Measurements from ENCODE around the gene BDH1. TPM values are rescaled to one million over a fixed set of nuclear protein-coding genes. Genes with fewer than 3 reads are reported as not detected.
"Not testable (repeated sequence)": the region's sequence is repeated elsewhere in the genome, so short reads cannot be mapped to it uniquely, and the experiment has no call there.

BDH1 gene
- total RNA-seq, 2 donors from 2014 or later: 4.0 to 48.3 TPM

DNA sequence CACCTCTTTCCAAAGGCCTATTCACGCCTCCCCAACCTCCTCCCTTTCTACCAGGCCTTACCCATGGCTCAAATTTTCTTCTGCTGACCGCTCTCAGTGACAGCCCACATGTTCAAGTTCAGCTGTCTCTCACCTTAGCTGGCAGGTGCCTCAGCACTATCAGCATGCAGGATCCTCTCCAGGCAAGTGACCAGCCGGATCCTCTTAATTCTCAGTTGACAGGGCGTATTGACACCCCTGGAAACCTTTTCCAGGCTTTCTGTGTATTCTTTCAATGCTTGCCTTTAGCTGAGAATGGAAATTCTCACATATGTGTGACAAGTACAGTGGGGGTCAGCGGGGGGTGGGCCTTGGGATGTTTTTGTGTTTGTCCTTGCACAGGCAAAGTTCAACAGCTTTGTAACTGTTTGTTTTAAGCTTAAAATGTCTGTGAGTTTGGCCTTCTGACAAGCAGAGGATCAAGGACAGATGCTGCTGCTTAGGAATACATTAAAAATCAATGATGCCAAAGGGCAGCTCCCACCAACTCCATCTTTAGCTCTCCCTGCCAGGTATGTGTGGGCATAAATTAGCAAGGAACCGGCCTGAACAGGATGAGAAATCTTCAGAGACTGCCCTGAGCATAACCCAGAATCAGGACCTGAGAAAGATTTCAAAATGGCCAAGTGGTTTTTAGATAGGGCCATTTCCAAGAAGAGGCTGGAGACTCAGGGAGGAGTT, 17.4 kb upstream of the BDH1 start:
- H3K4me1 ChIP-seq: no peaks in the 10 kb centered on the region
- TF ChIP-seq, protein P1, sequence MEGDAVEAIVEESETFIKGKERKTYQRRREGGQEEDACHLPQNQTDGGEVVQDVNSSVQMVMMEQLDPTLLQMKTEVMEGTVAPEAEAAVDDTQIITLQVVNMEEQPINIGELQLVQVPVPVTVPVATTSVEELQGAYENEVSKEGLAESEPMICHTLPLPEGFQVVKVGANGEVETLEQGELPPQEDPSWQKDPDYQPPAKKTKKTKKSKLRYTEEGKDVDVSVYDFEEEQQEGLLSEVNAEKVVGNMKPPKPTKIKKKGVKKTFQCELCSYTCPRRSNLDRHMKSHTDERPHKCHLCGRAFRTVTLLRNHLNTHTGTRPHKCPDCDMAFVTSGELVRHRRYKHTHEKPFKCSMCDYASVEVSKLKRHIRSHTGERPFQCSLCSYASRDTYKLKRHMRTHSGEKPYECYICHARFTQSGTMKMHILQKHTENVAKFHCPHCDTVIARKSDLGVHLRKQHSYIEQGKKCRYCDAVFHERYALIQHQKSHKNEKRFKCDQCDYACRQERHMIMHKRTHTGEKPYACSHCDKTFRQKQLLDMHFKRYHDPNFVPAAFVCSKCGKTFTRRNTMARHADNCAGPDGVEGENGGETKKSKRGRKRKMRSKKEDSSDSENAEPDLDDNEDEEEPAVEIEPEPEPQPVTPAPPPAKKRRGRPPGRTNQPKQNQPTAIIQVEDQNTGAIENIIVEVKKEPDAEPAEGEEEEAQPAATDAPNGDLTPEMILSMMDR (IDR thresholded peaks at IDR 0.05): no peak
- H3K27me3 ChIP-seq: no peaks in the 10 kb centered on the region
- no peak overlapping the region for H3K4me3 ChIP-seq
- no peak overlapping the region for H3K27ac ChIP-seq
- no peak for DNase-seq (ENCODE audit: low spot score)
- H3K9me3 ChIP-seq: no peaks in the 10 kb centered on the region
- no peaks in the 10 kb centered on the region for H3K36me3 ChIP-seq

DNA sequence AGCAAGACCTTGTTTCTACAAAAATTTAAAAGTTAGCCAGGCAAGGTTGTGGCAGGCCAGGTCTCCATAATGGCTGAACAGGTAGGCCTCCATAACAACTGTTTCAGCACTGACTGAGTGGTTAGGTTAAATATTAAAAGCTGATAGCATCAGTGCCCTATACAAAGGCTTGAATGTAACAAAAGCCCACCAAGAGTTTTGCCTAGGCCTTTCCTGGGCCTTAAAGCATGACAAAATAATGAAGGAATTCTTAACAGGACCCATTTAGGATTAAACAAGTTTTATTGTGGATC, 16.1 kb upstream of the BDH1 start:
- not testable (repeated sequence) for H3K4me1 ChIP-seq; H3K27ac ChIP-seq; H3K27me3 ChIP-seq; DNase-seq (ENCODE audit: low spot score); H3K4me3 ChIP-seq; H3K36me3 ChIP-seq; H3K9me3 ChIP-seq

DNA sequence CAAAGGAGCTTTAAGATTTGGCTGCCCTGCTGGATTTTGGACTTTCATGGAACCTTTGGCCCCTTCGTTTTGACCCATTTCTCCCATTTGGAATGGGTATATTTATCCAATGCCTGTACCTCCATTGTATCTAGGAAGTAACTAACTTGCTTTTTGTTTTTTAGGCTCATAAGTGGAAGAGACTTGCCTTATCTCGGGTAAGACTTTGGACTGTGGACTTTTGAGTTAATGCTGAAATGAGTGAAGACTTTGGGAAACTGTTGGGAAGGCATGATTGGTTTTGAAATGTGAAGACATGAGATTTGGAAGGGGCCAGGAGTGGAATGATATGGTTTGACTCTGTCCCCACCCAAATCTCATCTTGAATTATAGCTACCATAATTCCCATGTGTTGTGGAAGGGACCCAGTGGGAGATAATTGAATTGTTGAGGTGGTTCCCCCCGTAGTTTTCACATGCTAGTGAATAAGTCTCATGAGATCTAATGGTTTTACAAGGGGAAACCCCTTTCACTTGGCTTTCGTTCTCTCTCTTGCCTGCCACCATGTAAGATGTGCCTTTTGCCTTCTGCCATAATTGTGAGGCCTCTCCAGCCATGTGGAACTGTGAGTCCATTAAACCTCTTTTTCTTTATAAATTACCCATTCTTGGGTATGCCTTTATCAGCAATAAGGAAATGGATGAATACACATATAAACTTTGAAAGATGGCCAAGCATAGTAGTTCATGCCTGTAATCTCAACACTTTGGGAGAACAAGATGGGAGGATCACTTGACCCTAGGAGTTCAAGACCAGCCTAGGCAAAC, 15.5 kb upstream of the BDH1 start:
- H3K4me3 ChIP-seq; H3K36me3 ChIP-seq; H3K27me3 ChIP-seq; H3K27ac ChIP-seq; H3K4me1 ChIP-seq; H3K9me3 ChIP-seq; DNase-seq (ENCODE audit: low spot score): not testable (repeated sequence)

DNA sequence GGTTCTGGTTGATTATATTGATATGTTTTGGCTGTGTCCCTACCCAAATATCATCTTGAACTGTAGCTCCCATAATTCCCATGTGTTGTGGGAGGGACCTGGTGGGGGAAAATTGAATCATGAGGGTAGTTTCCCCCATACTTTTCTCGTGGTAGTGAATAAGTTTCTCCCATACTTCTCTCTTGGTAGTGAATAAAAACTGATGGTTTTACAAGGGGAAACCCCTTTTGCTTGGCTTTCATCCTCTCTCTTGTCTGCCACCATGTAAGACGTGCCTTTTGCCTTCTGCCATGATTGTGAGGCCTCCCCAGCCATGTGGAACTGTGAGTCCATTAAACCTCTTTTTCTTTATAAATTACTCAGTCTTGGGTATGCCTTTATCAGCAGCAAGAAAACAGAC, 13.7 kb upstream of the BDH1 start:
- H3K9me3 ChIP-seq; H3K36me3 ChIP-seq; DNase-seq (ENCODE audit: low spot score); H3K27me3 ChIP-seq; H3K4me1 ChIP-seq; H3K27ac ChIP-seq; H3K4me3 ChIP-seq: not testable (repeated sequence)

DNA sequence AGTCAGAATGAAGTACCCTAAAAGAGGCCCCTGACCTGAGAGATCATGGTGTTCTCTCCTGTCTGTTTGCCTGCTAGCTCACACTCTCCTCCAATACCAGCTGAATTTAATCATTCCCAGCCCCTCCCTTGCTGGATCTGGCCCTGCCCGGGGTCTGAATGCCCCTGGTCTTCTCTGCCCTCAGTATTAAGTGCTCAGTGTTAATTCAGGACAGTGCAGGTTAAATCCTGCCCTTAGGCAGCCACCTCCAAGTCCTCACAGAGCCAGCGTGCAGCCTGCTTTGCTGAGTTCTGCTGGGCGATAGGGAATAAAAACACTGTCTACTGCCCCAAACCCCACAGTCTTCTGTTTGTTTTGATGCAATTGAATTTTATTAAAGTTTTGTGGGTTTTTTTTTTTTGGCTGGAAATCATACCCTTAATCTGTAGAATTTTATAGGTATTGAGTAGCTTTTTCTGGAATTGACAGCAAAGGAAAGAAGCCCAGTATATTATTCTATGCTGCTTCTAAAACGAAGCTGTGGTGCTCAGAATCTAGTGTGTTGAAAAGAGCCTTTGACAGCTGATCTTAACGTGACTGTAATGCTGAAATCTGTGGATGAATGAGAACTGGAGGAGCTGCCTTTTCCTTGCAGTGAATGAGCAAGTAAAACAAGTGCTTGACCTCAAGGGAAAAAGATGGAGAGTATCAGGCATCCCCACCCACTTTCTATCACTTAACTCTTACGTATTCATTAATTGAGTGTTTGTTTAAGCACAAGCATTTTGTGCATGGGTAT, 12.3 kb upstream of the BDH1 start:
- DNase-seq (ENCODE audit: low spot score): no peak
- no peaks in the 10 kb centered on the region for H3K4me1 ChIP-seq
- peaks cover 0 to 9% of the 10 kb centered on the region in 2 donors for H3K9me3 ChIP-seq
- H3K27ac ChIP-seq: no peak overlapping the region
- TF ChIP-seq, protein P1 (IDR thresholded peaks at IDR 0.05): no peak
- H3K36me3 ChIP-seq: no peaks in the 10 kb centered on the region
- H3K27me3 ChIP-seq: no peaks in the 10 kb centered on the region
- H3K4me3 ChIP-seq: no peak overlapping the region

DNA sequence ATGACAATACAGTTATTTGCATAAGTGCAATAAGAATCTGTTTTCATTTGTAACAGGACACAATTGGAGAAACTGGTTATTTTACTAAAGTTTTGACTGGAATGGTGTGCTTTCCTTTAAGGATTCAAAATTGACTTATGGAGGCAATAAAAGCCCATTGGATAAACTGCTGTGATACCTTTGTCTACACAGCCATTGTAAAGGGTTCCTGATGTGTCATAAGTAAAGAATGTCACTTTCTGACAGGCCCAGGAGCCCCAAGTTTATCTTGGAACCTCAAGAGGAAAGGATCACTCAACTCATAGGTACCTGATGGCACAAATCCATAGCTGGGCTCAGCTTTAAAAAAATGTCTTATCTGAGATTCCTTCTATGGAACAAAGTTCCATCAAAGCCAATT, 10.4 kb upstream of the BDH1 start:
- not testable (repeated sequence) for H3K9me3 ChIP-seq; H3K27ac ChIP-seq; H3K27me3 ChIP-seq; DNase-seq (ENCODE audit: low spot score); H3K4me1 ChIP-seq; H3K36me3 ChIP-seq; H3K4me3 ChIP-seq

DNA sequence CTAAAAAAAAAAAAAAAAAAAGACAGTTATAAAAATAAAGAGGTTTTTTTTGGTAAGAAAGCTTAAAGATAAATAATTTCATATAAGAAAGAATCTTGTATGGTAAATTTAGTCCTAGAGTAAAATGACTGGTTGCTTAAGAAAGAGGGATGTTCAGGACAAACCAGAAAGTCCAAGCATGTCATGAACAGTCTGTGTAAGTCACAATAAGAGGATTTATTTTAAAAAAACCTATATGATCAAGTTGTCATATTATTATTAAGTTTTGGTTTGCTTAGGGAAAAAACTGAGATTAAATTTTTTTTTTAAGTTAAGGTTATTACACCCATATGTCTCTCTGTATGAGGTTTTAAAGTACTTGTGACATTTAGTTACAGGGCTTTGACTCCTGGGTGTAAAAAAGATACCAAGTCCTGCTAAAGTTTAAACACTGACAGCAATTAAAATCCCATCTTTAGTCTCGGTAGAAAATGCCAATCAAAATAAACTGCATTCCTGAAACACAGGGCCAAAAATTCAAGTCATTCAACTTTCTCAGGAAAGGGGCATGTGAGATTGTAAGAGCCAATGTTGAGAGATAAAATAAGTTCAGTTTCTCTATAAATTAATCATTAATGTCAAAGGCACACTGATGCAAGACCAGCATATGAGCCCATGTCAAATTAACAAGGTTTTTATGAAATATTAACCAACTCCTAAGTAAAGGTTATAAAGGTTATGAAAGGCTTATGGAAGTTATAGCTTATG, 8.5 kb upstream of the BDH1 start:
- Histone ChIP-seq H3K27me3 (no peaks in the 10 kb centered on the region), H3K9me3 (peaks cover 0 to 9% of the 10 kb centered on the region in 2 donors), H3K36me3 (no peaks in the 10 kb centered on the region), H3K4me3 (no peak overlapping the region), H3K27ac (no peak overlapping the region), H3K4me1 (no peaks in the 10 kb centered on the region)
- no peak for DNase-seq (ENCODE audit: low spot score)
- TF ChIP-seq, protein P1 (IDR thresholded peaks at IDR 0.05): no peak

All from right atrium auricular region (tissue), 2 donors.